Liver (tissue), 9 donors: ENCODE data around the gene CREBL2. TPM values are rescaled to one million over a fixed set of nuclear protein-coding genes. Genes with fewer than 3 reads are reported as not detected.

Experiments
- DNase-seq: peaks from one replicate; pipeline ENCODE4 v3.0.0-alpha.2; 2017; ENCODE audit warnings: low spot score
- H3K27ac ChIP-seq, 2 donors: one replicate each; pipeline ENCODE4 v1.7.0; 2013; ENCODE audit warnings: inconsistent platforms in 2 of 2, low read length in 2 of 2, control low read depth in 1 of 2, low read depth in 1 of 2, mild to moderate bottlenecking in 1 of 2
- H3K27me3 ChIP-seq, 4 donors: one replicate each; pipeline versions ENCODE4 v1.6.1 to v1.7.0; 2013; ENCODE audit warnings: low read length in 3 of 4, inconsistent platforms in 1 of 4, mild to moderate bottlenecking in 1 of 4, moderate library complexity in 1 of 4; ENCODE audit not compliant: control insufficient read depth in 4 of 4, insufficient read depth in 4 of 4
- H3K36me3 ChIP-seq, 4 donors: one replicate each; pipeline versions ENCODE4 v1.6.1 to v1.7.0; 2013; ENCODE audit warnings: low read length in 3 of 4, mild to moderate bottlenecking in 3 of 4, low read depth in 1 of 4, moderate library complexity in 1 of 4; ENCODE audit not compliant: control insufficient read depth in 4 of 4, insufficient read depth in 3 of 4
- H3K4me1 ChIP-seq, 4 donors: one replicate each; pipeline versions ENCODE4 v1.6.1 to v1.7.0; 2013; ENCODE audit warnings: low read length in 3 of 4, mild to moderate bottlenecking in 3 of 4, moderate library complexity in 1 of 4; ENCODE audit not compliant: control insufficient read depth in 4 of 4, insufficient read depth in 4 of 4
- H3K4me3 ChIP-seq, 3 donors: one replicate each; pipeline versions ENCODE4 v1.6.1 to v1.7.0; 2013; ENCODE audit warnings: low read length in 3 of 3, control low read depth in 1 of 3, low read depth in 1 of 3, mild to moderate bottlenecking in 1 of 3
- H3K9ac ChIP-seq, 2 donors: one replicate each; pipeline ENCODE4 v1.7.0; 2013; ENCODE audit warnings: low read length in 2 of 2, mild to moderate bottlenecking in 2 of 2, moderate library complexity in 2 of 2, control low read depth in 1 of 2, low read depth in 1 of 2
- H3K9me3 ChIP-seq, 4 donors: one replicate each; pipeline versions ENCODE4 v1.6.1 to v1.7.0; 2013; ENCODE audit warnings: low read length in 3 of 4; ENCODE audit not compliant: control insufficient read depth in 4 of 4
- ATF3 ChIP-seq: IDR thresholded peaks from 2 replicates; pipeline ENCODE4 v1.6.1; 2016; ENCODE audit warnings: antibody characterized with exemption
- EGR1 ChIP-seq, 2 donors: IDR thresholded peaks; 2 replicates each; pipeline ENCODE4 v1.6.1; 2016 to 2018; ENCODE audit warnings: antibody characterized with exemption in 2 of 2, low read depth in 2 of 2
- FOXA2 ChIP-seq: IDR thresholded peaks from 2 replicates; pipeline ENCODE4 v1.6.1; 2016; ENCODE audit warnings: antibody characterized with exemption
- GABPA ChIP-seq, 2 donors: IDR thresholded peaks in 1 of 2; conservative IDR thresholded peaks in 1 of 2; 2 replicates each; pipeline ENCODE4 v1.6.1; 2016; ENCODE audit warnings: antibody characterized with exemption in 2 of 2, mild to moderate bottlenecking in 1 of 2, moderate library complexity in 1 of 2
- HNF4A ChIP-seq, 2 donors: conservative IDR thresholded peaks; 2 replicates each; pipeline ENCODE4 v1.6.1; 2016; ENCODE audit warnings: antibody characterized with exemption in 2 of 2, mild to moderate bottlenecking in 2 of 2
- HNF4G ChIP-seq: IDR thresholded peaks from 2 replicates; pipeline ENCODE4 v1.6.1; 2016; ENCODE audit warnings: antibody characterized with exemption
- JUND ChIP-seq, 2 donors: IDR thresholded peaks; 2 replicates each; pipeline ENCODE4 v1.6.1; 2016; ENCODE audit warnings: antibody characterized with exemption in 2 of 2
- NR2F2 ChIP-seq: IDR thresholded peaks from 2 replicates; pipeline ENCODE4 v1.6.1; 2016; ENCODE audit warnings: antibody characterized with exemption
- RAD21 ChIP-seq, 2 donors: IDR thresholded peaks; 2 replicates each; pipeline ENCODE4 v1.6.1; 2016; ENCODE audit warnings: antibody characterized with exemption in 2 of 2, mild to moderate bottlenecking in 2 of 2
- RXRA ChIP-seq, 2 donors: IDR thresholded peaks; 2 replicates each; pipeline ENCODE4 v1.6.1; 2017 to 2018; ENCODE audit warnings: antibody characterized with exemption in 2 of 2, mild to moderate bottlenecking in 1 of 2
- SP1 ChIP-seq: IDR thresholded peaks from 2 replicates; pipeline ENCODE4 v1.6.1; 2018; ENCODE audit warnings: antibody characterized with exemption, mild to moderate bottlenecking
- TAF1 ChIP-seq: conservative IDR thresholded peaks from 2 replicates; pipeline ENCODE4 v1.6.1; 2016; ENCODE audit warnings: antibody characterized with exemption, mild to moderate bottlenecking
- YY1 ChIP-seq: IDR thresholded peaks from 2 replicates; pipeline ENCODE4 v1.6.1; 2016; ENCODE audit warnings: antibody characterized with exemption, mild to moderate bottlenecking
- WGBS: extraction: QIAGEN DNeasy Blood & Tissue Kit; methylation state at CpG from one replicate; pipeline ENCODE4 v1.1.7; 2013; 5-methylcytosine and 5-hydroxymethylcytosine counted together
- polyA plus RNA-seq, 2 donors: library from polyadenylated mRNA; stranded (reverse) in 1 of 2; unstranded in 1 of 2; fragments of 200-250 nt in 1 of 2; fragments of >200 nt in 1 of 2; fragmentation: Nextera tagmentation in 1 of 2; extraction: Ambion mirVana in 1 of 2; gene quantifications; one replicate each; pipeline versions ENCODE4 v1.2.1 to v1.2.3, GENCODE V29; 2013 to 2015
- total RNA-seq, 2 donors: library from RNA; depleted of rRNA; stranded (reverse); fragments of >200 nt; gene quantifications; one replicate each; pipeline ENCODE4 v1.2.3, GENCODE V29; 2014
- TF ChIP-seq, protein P1 (sequence below): fragments of 150-350 bp; IDR thresholded peaks from 2 replicates; pipeline ENCODE4 v1.5.1; 2017; ENCODE audit warnings: improper control_type of control experiment, low read depth, low read length; ENCODE audit not compliant: missing input control
- TF ChIP-seq, protein P2 (sequence below): IDR thresholded peaks from 2 replicates; pipeline ENCODE4 v1.6.1; 2016; ENCODE audit warnings: antibody characterized with exemption
- TF ChIP-seq, protein P3 (sequence below): IDR thresholded peaks from 2 replicates; pipeline ENCODE4 v1.6.1; 2016; ENCODE audit warnings: antibody characterized with exemption, mild to moderate bottlenecking
- donor health status: healthy.
- donor health status: healthy.
- donor health status: healthy.
- donor health status: healthy.
- donor health status: healthy.

The CREBL2 gene
- total and polyA plus RNA-seq, 4 donors, result 14.6 to 27.4 (median 19.0) TPM

GRCh38 chr12:12641650-12642049, 30.0 kb downstream of the CREBL2 start:
- Histone ChIP-seq H3K4me1 (no peaks in the 10 kb centered on the region), H3K9ac (no peak overlapping the region), H3K9me3 (no peaks in the 10 kb centered on the region), H3K4me3 (no peak overlapping the region), H3K27ac (no peak overlapping the region), H3K27me3 (no peaks in the 10 kb centered on the region), H3K36me3 (peaks cover 0 to 40% (median 30%) of the 10 kb centered on the region in 4 donors)
- no peak for DNase-seq
- 97% methylated on average over 2 of the region's 2 CpGs for WGBS
- TF ChIP-seq RXRA (IDR thresholded peaks at IDR 0.05) (no peak), HNF4A (conservative IDR thresholded peaks at IDR 0.05) (no peak), JUND (IDR thresholded peaks at IDR 0.05) (no peak), HNF4G (no peak), GABPA (IDR thresholded peaks at IDR 0.05 in 1 of 2, conservative IDR thresholded peaks at IDR 0.05 in 1 of 2) (no peak), RAD21 (IDR thresholded peaks at IDR 0.05) (no peak), YY1 (no peak)
- TF ChIP-seq, protein P1, sequence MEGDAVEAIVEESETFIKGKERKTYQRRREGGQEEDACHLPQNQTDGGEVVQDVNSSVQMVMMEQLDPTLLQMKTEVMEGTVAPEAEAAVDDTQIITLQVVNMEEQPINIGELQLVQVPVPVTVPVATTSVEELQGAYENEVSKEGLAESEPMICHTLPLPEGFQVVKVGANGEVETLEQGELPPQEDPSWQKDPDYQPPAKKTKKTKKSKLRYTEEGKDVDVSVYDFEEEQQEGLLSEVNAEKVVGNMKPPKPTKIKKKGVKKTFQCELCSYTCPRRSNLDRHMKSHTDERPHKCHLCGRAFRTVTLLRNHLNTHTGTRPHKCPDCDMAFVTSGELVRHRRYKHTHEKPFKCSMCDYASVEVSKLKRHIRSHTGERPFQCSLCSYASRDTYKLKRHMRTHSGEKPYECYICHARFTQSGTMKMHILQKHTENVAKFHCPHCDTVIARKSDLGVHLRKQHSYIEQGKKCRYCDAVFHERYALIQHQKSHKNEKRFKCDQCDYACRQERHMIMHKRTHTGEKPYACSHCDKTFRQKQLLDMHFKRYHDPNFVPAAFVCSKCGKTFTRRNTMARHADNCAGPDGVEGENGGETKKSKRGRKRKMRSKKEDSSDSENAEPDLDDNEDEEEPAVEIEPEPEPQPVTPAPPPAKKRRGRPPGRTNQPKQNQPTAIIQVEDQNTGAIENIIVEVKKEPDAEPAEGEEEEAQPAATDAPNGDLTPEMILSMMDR, result no peak

GRCh38 chr12:12642916-12643315, 31.2 kb downstream of the CREBL2 start:
- Histone ChIP-seq H3K9ac (no peak overlapping the region), H3K27ac (no peak overlapping the region), H3K9me3 (no peaks in the 10 kb centered on the region), H3K27me3 (no peaks in the 10 kb centered on the region), H3K4me1 (no peaks in the 10 kb centered on the region), H3K36me3 (peaks cover 0 to 32% (median 21%) of the 10 kb centered on the region in 4 donors), H3K4me3 (no peak overlapping the region)
- WGBS, result 96% methylated on average over 3 of the region's 3 CpGs
- DNase-seq, result no peak
- TF ChIP-seq NR2F2 (no peak), EGR1 (IDR thresholded peaks at IDR 0.05; ENCODE audit: low read depth in 2 of 2) (no peak), HNF4G (no peak), JUND (IDR thresholded peaks at IDR 0.05) (no peak), FOXA2 (no peak), ATF3 (no peak), SP1 (no peak), TAF1 (no peak), YY1 (no peak)
- TF ChIP-seq, protein P1, result no peak
- TF ChIP-seq, protein P2, sequence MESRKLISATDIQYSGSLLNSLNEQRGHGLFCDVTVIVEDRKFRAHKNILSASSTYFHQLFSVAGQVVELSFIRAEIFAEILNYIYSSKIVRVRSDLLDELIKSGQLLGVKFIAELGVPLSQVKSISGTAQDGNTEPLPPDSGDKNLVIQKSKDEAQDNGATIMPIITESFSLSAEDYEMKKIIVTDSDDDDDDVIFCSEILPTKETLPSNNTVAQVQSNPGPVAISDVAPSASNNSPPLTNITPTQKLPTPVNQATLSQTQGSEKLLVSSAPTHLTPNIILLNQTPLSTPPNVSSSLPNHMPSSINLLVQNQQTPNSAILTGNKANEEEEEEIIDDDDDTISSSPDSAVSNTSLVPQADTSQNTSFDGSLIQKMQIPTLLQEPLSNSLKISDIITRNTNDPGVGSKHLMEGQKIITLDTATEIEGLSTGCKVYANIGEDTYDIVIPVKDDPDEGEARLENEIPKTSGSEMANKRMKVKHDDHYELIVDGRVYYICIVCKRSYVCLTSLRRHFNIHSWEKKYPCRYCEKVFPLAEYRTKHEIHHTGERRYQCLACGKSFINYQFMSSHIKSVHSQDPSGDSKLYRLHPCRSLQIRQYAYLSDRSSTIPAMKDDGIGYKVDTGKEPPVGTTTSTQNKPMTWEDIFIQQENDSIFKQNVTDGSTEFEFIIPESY, result no peak
- TF ChIP-seq, protein P3, sequence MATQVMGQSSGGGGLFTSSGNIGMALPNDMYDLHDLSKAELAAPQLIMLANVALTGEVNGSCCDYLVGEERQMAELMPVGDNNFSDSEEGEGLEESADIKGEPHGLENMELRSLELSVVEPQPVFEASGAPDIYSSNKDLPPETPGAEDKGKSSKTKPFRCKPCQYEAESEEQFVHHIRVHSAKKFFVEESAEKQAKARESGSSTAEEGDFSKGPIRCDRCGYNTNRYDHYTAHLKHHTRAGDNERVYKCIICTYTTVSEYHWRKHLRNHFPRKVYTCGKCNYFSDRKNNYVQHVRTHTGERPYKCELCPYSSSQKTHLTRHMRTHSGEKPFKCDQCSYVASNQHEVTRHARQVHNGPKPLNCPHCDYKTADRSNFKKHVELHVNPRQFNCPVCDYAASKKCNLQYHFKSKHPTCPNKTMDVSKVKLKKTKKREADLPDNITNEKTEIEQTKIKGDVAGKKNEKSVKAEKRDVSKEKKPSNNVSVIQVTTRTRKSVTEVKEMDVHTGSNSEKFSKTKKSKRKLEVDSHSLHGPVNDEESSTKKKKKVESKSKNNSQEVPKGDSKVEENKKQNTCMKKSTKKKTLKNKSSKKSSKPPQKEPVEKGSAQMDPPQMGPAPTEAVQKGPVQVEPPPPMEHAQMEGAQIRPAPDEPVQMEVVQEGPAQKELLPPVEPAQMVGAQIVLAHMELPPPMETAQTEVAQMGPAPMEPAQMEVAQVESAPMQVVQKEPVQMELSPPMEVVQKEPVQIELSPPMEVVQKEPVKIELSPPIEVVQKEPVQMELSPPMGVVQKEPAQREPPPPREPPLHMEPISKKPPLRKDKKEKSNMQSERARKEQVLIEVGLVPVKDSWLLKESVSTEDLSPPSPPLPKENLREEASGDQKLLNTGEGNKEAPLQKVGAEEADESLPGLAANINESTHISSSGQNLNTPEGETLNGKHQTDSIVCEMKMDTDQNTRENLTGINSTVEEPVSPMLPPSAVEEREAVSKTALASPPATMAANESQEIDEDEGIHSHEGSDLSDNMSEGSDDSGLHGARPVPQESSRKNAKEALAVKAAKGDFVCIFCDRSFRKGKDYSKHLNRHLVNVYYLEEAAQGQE, result no peak
